Measurements from ENCODE around the gene MTMR3. TPM values are rescaled to one million over a fixed set of nuclear protein-coding genes. Genes with fewer than 3 reads are reported as not detected.

MTMR3 gene
- total RNA-seq, 1 experiment from 2014 or later = 27.0 TPM

DNA sequence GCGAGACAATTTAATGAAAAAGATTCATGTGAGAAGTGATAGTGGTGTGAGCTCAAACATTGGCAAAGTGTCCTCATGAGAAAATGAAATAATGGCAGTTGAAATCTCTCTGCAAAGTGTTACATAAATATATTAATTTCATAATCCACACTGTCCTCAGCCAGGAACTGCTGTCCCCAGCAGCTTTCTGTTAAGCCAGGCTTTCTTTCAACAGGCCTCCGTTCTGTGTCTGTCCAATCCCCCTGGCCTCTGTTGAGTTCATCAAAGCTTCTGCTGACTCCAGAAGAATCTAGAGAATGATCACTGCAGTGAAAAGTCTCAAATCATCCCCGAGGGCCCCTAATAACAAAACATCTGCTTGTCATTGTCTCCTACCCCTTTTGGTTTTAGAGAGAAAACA is 34.9 kb upstream of the MTMR3 start:
- Histone ChIP-seq H3K27me3 (ENCODE audit: insufficient read depth, low read length) (no peaks in the 10 kb centered on the region), H3K9me3 (ENCODE audit: control insufficient read depth in 1 of 2, insufficient read depth in 1 of 2, low read depth in 1 of 2, low read length in 2 of 2) (no peaks in the 10 kb centered on the region), H3K9me2 (ENCODE audit: insufficient read depth) (no peaks in the 10 kb centered on the region), H3K4me1 (ENCODE audit: control insufficient read depth in 1 of 2, insufficient read depth in 2 of 2, low read length in 2 of 2) (peaks cover 0 to 2% of the 10 kb centered on the region in 2 experiments; a peak in 1 of 4 replicates), H3K27ac (ENCODE audit: low read depth, low read length) (no peak overlapping the region), H4K20me1 (ENCODE audit: insufficient read depth) (no peaks in the 10 kb centered on the region), H3K79me2 (ENCODE audit: insufficient read depth, low read length) (no peaks in the 10 kb centered on the region), H2AFZ (ENCODE audit: low read depth, low read length, poor library complexity, severe bottlenecking) (no peak overlapping the region), H3K9ac (ENCODE audit: low read length) (no peak overlapping the region), H3K4me3 (replicated peaks in 1 of 2; ENCODE audit: low read depth in 1 of 2, low read length in 2 of 2) (no peak overlapping the region), H3K36me3 (ENCODE audit: control insufficient read depth in 1 of 2, insufficient read depth in 2 of 2, low read length in 2 of 2) (no peaks in the 10 kb centered on the region), H3K4me2 (ENCODE audit: low read length) (no peak overlapping the region)
- CTCF ChIA-PET = no interaction called here
- intact Hi-C loops (cut with micrococcal nuclease) = no loop called here
- RAD21 ChIA-PET (ENCODE audit: low non-redundant PET in 1 of 2, low total read pairs in 2 of 2, uncharacterized antibody in 2 of 2, unreplicated experiment in 2 of 2) = no interaction called here
- POLR2A ChIA-PET = no interaction called here
- no peak for ATAC-seq
- DNase-seq (ENCODE audit: low read depth, low spot score) = no peak
- no TSS peak for BruUV-seq (replicated peaks)
- TF ChIP-seq SRF (IDR thresholded peaks at IDR 0.05; ENCODE audit: low read depth) (no peak), EZH2phosphoT487 (IDR thresholded peaks at IDR 0.05; ENCODE audit: borderline replicate concordance) (no peak), CTCF (IDR thresholded peaks at IDR 0.05 in 2 of 3, conservative IDR thresholded peaks at IDR 0.05 in 1 of 3; ENCODE audit: borderline replicate concordance in 1 of 3, insufficient read depth in 1 of 3, low read depth in 2 of 3, low read length in 2 of 3) (no peak), SP1 (IDR thresholded peaks at IDR 0.05; ENCODE audit: low read depth) (no peak), JUND (IDR thresholded peaks at IDR 0.05) (no peak), POLR2A (IDR thresholded peaks at IDR 0.05; ENCODE audit: borderline replicate concordance, extremely low read depth, insufficient read depth, insufficient read length) (no peak), CEBPB (IDR thresholded peaks at IDR 0.05; ENCODE audit: low read depth) (no peak), SIN3A (IDR thresholded peaks at IDR 0.05; ENCODE audit: low read depth) (no peak)

DNA sequence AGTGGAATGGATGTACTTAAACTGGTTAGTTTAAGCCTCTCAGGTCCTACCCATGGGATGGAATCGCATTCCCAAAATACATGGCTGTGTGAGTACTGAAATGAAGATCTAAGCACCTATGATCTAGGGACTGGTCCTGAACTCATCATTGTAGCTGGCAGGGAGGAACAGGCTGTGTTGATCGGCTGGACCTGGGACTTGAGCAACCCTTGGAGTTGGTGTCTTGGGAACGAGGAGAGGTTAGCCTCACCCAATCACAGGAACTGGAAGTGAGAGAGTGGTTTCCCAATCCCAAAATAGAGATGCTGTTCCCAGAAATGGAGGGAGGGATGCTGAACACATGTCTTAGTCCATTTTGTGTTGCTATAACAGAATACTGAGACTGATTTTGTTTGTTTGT is 28.5 kb upstream of the MTMR3 start:
- Histone ChIP-seq H3K9me3 (ENCODE audit: control insufficient read depth in 1 of 2, insufficient read depth in 1 of 2, low read depth in 1 of 2, low read length in 2 of 2) (no peaks in the 10 kb centered on the region), H3K27me3 (ENCODE audit: insufficient read depth, low read length) (no peaks in the 10 kb centered on the region), H4K20me1 (ENCODE audit: insufficient read depth) (no peaks in the 10 kb centered on the region), H3K4me1 (ENCODE audit: control insufficient read depth in 1 of 2, insufficient read depth in 2 of 2, low read length in 2 of 2) (no peaks in the 10 kb centered on the region), H3K79me2 (ENCODE audit: insufficient read depth, low read length) (no peaks in the 10 kb centered on the region), H3K9me2 (ENCODE audit: insufficient read depth) (no peaks in the 10 kb centered on the region), H3K36me3 (ENCODE audit: control insufficient read depth in 1 of 2, insufficient read depth in 2 of 2, low read length in 2 of 2) (no peaks in the 10 kb centered on the region), H3K4me2 (ENCODE audit: low read length) (no peak overlapping the region), H3K9ac (ENCODE audit: low read length) (no peak overlapping the region), H3K4me3 (replicated peaks in 1 of 2; ENCODE audit: low read depth in 1 of 2, low read length in 2 of 2) (no peak overlapping the region), H3K27ac (ENCODE audit: low read depth, low read length) (no peak overlapping the region), H2AFZ (ENCODE audit: low read depth, low read length, poor library complexity, severe bottlenecking) (no peak overlapping the region)
- no peak for ATAC-seq
- RAD21 ChIA-PET (ENCODE audit: low non-redundant PET in 1 of 2, low total read pairs in 2 of 2, uncharacterized antibody in 2 of 2, unreplicated experiment in 2 of 2) = no interaction called here
- CTCF ChIA-PET = no interaction called here
- intact Hi-C loops (cut with micrococcal nuclease) = no loop called here
- DNase-seq (ENCODE audit: low read depth, low spot score) = no peak
- POLR2A ChIA-PET = no interaction called here
- no TSS peak for BruUV-seq (replicated peaks)
- TF ChIP-seq, protein P1, sequence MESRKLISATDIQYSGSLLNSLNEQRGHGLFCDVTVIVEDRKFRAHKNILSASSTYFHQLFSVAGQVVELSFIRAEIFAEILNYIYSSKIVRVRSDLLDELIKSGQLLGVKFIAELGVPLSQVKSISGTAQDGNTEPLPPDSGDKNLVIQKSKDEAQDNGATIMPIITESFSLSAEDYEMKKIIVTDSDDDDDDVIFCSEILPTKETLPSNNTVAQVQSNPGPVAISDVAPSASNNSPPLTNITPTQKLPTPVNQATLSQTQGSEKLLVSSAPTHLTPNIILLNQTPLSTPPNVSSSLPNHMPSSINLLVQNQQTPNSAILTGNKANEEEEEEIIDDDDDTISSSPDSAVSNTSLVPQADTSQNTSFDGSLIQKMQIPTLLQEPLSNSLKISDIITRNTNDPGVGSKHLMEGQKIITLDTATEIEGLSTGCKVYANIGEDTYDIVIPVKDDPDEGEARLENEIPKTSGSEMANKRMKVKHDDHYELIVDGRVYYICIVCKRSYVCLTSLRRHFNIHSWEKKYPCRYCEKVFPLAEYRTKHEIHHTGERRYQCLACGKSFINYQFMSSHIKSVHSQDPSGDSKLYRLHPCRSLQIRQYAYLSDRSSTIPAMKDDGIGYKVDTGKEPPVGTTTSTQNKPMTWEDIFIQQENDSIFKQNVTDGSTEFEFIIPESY (IDR thresholded peaks at IDR 0.05; ENCODE audit: extremely low read depth, insufficient replicate concordance, low read length) = no peak
- TF ChIP-seq CEBPB (IDR thresholded peaks at IDR 0.05; ENCODE audit: low read depth) = no peak
- no peak for TF ChIP-seq CTCF (IDR thresholded peaks at IDR 0.05 in 2 of 3, conservative IDR thresholded peaks at IDR 0.05 in 1 of 3; ENCODE audit: borderline replicate concordance in 1 of 3, insufficient read depth in 1 of 3, low read depth in 2 of 3, low read length in 2 of 3)
- TF ChIP-seq, protein P2, sequence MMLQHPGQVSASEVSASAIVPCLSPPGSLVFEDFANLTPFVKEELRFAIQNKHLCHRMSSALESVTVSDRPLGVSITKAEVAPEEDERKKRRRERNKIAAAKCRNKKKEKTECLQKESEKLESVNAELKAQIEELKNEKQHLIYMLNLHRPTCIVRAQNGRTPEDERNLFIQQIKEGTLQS (IDR thresholded peaks at IDR 0.05) = no peak
- TF ChIP-seq EZH2phosphoT487 (IDR thresholded peaks at IDR 0.05; ENCODE audit: borderline replicate concordance) = no peak
- TF ChIP-seq CBX3 (IDR thresholded peaks at IDR 0.05; ENCODE audit: low read depth) = no peak
- TF ChIP-seq TCF7L2 (IDR thresholded peaks at IDR 0.05; ENCODE audit: borderline replicate concordance, extremely low read depth, insufficient read depth, insufficient read length) = no peak
- TF ChIP-seq POLR2A (IDR thresholded peaks at IDR 0.05; ENCODE audit: borderline replicate concordance, extremely low read depth, insufficient read depth, insufficient read length) = no peak
- TF ChIP-seq, protein P3, sequence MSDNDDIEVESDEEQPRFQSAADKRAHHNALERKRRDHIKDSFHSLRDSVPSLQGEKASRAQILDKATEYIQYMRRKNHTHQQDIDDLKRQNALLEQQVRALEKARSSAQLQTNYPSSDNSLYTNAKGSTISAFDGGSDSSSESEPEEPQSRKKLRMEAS (IDR thresholded peaks at IDR 0.05) = no peak
- no peak for TF ChIP-seq ZNF274 (IDR thresholded peaks at IDR 0.05; ENCODE audit: low read depth, low read length)

All from HCT116 (cell line).